Measurements from ENCODE around the gene ANTXR2. TPM values are rescaled to one million over a fixed set of nuclear protein-coding genes. Genes with fewer than 3 reads are reported as not detected.

The ANTXR2 gene
- total and polyA plus RNA-seq, 2 of the 8 experiments (the other 6 are each of a cell fraction or from before 2014, with no cell fraction given), result 1.1 to 7.5 TPM

DNA sequence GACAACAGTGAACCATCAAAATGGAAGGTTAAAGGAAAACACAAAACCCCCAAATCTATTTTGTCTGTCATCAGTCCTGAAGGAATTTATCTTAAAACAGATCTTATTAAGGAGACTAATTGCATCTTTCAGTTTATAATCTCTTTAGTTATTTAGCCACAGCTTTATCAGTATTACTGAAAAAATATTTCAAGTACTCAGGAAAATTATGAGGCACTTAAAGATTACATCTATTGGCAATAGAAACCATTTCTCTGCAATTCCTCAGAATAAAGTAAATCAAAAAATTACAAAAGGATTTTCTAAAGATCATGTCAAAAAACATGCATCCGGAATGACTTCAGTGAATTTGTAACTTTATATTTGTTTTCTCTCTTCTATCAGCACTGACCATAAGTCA lies 35.2 kb downstream of the ANTXR2 start:
- WGBS, 2 experiments (ENCODE audit: extremely low coverage in 1 of 2, insufficient coverage in 1 of 2, insufficient read length in 1 of 2, insufficient replicate concordance in 2 of 2, low coverage in 1 of 2, low lambda C conversion rate in 2 of 2, missing lambda C conversion rate in 1 of 2), result 89% methylated on average over 1 of the region's 1 CpG; no CpG with 5 or more reads in 1 of the 2 experiments
- no peak for FAIRE-seq
- no peak overlapping the region for H2BK15ac ChIP-seq (ENCODE audit: low read length)
- H3K18ac ChIP-seq (ENCODE audit: extremely low read depth, low read length), result no peak overlapping the region
- H3K79me1 ChIP-seq (ENCODE audit: low read depth, low read length), result no peaks in the 10 kb centered on the region
- H4K20me1 ChIP-seq (replicated peaks in 1 of 2; ENCODE audit: control insufficient read depth in 1 of 2, insufficient read depth in 2 of 2, low read length in 2 of 2), result no peaks in the 10 kb centered on the region
- H3K4me2 ChIP-seq (ENCODE audit: insufficient read depth in 1 of 2, low read depth in 2 of 2, low read length in 2 of 2), result no peak overlapping the region
- ChIA-PET POLR2A (ENCODE audit: partially characterized antibody) (no interaction called here), CTCF (ENCODE audit: partially characterized antibody) (no interaction called here)
- H4K91ac ChIP-seq (replicated peaks; ENCODE audit: insufficient read length, low read length), result no peak overlapping the region
- no peak overlapping the region for H2BK12ac ChIP-seq (ENCODE audit: low read depth, low read length)
- H3K27me3 ChIP-seq (replicated peaks in 1 of 4; ENCODE audit: control insufficient read depth in 3 of 4, extremely low read depth in 1 of 4, insufficient read depth in 3 of 4, low read length in 3 of 4), result no peaks in the 10 kb centered on the region
- H2BK20ac ChIP-seq (ENCODE audit: low read length), result no peak overlapping the region
- H3K9me3 ChIP-seq (ENCODE audit: insufficient read depth in 2 of 2, low read depth in 1 of 2, low read length in 1 of 2), result no peaks in the 10 kb centered on the region
- no peak for DNase-seq (ENCODE audit: low read depth in 1 of 2, low spot score in 2 of 2)
- no peak overlapping the region for H3K4me3 ChIP-seq (ENCODE audit: extremely low read depth in 1 of 4, insufficient read depth in 2 of 4, low read depth in 3 of 4, low read length in 4 of 4)
- H3K9ac ChIP-seq (replicated peaks in 1 of 4; ENCODE audit: extremely low read depth in 1 of 4, low read depth in 3 of 4, low read length in 3 of 4), result no peak overlapping the region
- no peak overlapping the region for H2BK120ac ChIP-seq (replicated peaks; ENCODE audit: low read depth, low read length)
- H3K23ac ChIP-seq (ENCODE audit: insufficient read length), result no peak overlapping the region
- H3K36me3 ChIP-seq (ENCODE audit: control insufficient read depth in 2 of 4, insufficient read depth in 4 of 4, low read length in 3 of 4), result no peaks in the 10 kb centered on the region
- H2BK5ac ChIP-seq (ENCODE audit: low read depth, low read length), result no peak overlapping the region
- H3K23me2 ChIP-seq (ENCODE audit: low read depth, low read length), result no peaks in the 10 kb centered on the region
- no peak overlapping the region for H3K56ac ChIP-seq (replicated peaks; ENCODE audit: insufficient read length, low read depth, low read length)
- no peak overlapping the region for H2AK5ac ChIP-seq (ENCODE audit: low read depth, low read length)
- H3K4ac ChIP-seq (replicated peaks; ENCODE audit: insufficient read length, low read depth, low read length), result no peak overlapping the region
- H3K14ac ChIP-seq (ENCODE audit: insufficient read length), result no peak overlapping the region
- no peaks in the 10 kb centered on the region for H3K4me1 ChIP-seq (replicated peaks in 1 of 4; ENCODE audit: control insufficient read depth in 3 of 4, insufficient read depth in 4 of 4, low read length in 3 of 4)
- H3K27ac ChIP-seq (ENCODE audit: low read depth, low read length), result no peak overlapping the region
- no peak overlapping the region for H4K8ac ChIP-seq (ENCODE audit: extremely low read depth, insufficient read depth, low read length)
- H3K79me2 ChIP-seq (ENCODE audit: control insufficient read depth in 1 of 2, insufficient read depth in 2 of 2, low read length in 2 of 2), result no peaks in the 10 kb centered on the region
- H4K5ac ChIP-seq (ENCODE audit: insufficient read length, low read depth, low read length), result no peak overlapping the region
- H2AFZ ChIP-seq (ENCODE audit: low read length), result no peak overlapping the region
- TF ChIP-seq USF2 (IDR thresholded peaks at IDR 0.05; ENCODE audit: low read length), result no peak
- no peak for TF ChIP-seq SIRT6 (IDR thresholded peaks at IDR 0.05; ENCODE audit: low read length)
- no peak for TF ChIP-seq SIX5 (IDR thresholded peaks at IDR 0.05; ENCODE audit: low read depth, low read length)
- TF ChIP-seq RNF2 (IDR thresholded peaks at IDR 0.05; ENCODE audit: borderline replicate concordance, low read depth, low read length, missing control alignments, poor library complexity, severe bottlenecking), result no peak

All from H1 (cell line).